WERI-Rb-1 (cell line): ENCODE measurements around the gene APOE.
"Not testable (repeated sequence)": the region's sequence is repeated elsewhere in the genome, so short reads cannot be mapped to it uniquely, and the experiment has no call there.

Experiments
- DNase-seq: peaks from one replicate; pipeline ENCODE4 v3.0.0-alpha.2; 2020
- H3K27ac ChIP-seq: fragments of 250-450 bp; sonication (Bioruptor Pico); 2 replicates; pipeline ENCODE4 v1.5.1; 2020; ENCODE audit warnings: mild to moderate bottlenecking, moderate library complexity
- H3K27me3 ChIP-seq: fragments of 250-450 bp; sonication (Bioruptor Pico); 2 replicates; pipeline ENCODE4 v1.5.1; 2021; ENCODE audit warnings: mild to moderate bottlenecking, low read depth, moderate library complexity; ENCODE audit not compliant: insufficient read depth, severe bottlenecking
- H3K36me3 ChIP-seq: fragments of 250-450 bp; sonication (Bioruptor Pico); 2 replicates; pipeline ENCODE4 v1.5.1; 2020; ENCODE audit warnings: mild to moderate bottlenecking, moderate library complexity
- H3K4me3 ChIP-seq: 2 replicates; pipeline ENCODE4 v1.5.1; 2011; ENCODE audit warnings: low read depth, mild to moderate bottlenecking, control low read depth, low read length
- H3K9me3 ChIP-seq: fragments of 250-450 bp; sonication (Bioruptor Pico); 2 replicates; pipeline ENCODE4 v1.5.1; 2021; ENCODE audit warnings: mild to moderate bottlenecking, moderate library complexity; ENCODE audit not compliant: severe bottlenecking
- CTCF ChIP-seq: IDR thresholded peaks from 2 replicates; pipeline ENCODE4 v1.5.1; 2011; ENCODE audit warnings: low read depth, mild to moderate bottlenecking, control low read depth, inconsistent platforms, low read length

APOE gene

GRCh38 chr19:44912854-44913253 is 7.3 kb downstream of the APOE start:
- H3K27me3 ChIP-seq, result no peaks in the 10 kb centered on the region
- TF ChIP-seq CTCF, result no peak
- H3K27ac ChIP-seq, result no peak overlapping the region

GRCh38 chr19:44913512-44914432 is 8.2 kb downstream of the APOE start:
- H3K27me3 ChIP-seq, H3K36me3 ChIP-seq, H3K9me3 ChIP-seq, DNase-seq: not testable (repeated sequence)
- Histone ChIP-seq H3K27ac (peak overlapping the region; percentile 85), H3K4me3 (peak overlapping the region; percentile 64)

More at GRCh38 chr19:44912854-44913253, 7.3 kb downstream of the APOE start:
- no peak for DNase-seq
- H3K36me3 ChIP-seq, result no peaks in the 10 kb centered on the region
- no peaks in the 10 kb centered on the region for H3K9me3 ChIP-seq
- H3K4me3 ChIP-seq, result no peak overlapping the region

GRCh38 chr19:44914433-44915206 is 9.0 kb downstream of the APOE start, which contains the start of gene APOC1:
APOC1 (plus strand) TSS chr19:44914608; CDS start chr19:44914892, 284 bp downstream.
- not testable (repeated sequence) for H3K27me3 ChIP-seq, H3K9me3 ChIP-seq, H3K36me3 ChIP-seq
- Histone ChIP-seq H3K27ac (peak within 1 kb of the TSS; percentile 85), H3K4me3 (peak within 1 kb of the TSS; percentile 64)
- peak; percentile 91 for DNase-seq

- no peak for TF ChIP-seq CTCF
- H3K27ac ChIP-seq, result no peak overlapping the region
- no peak for DNase-seq
- H3K36me3 ChIP-seq, result no peaks in the 10 kb centered on the region; the same call in 1 of the 2 replicates
- H3K9me3 ChIP-seq, result no peaks in the 10 kb centered on the region
- no peak overlapping the region for H3K4me3 ChIP-seq
- no peaks in the 10 kb centered on the region for H3K27me3 ChIP-seq
Measured at GRCh38 chr19:44924243-44924725, 18.7 kb downstream of the APOE start.

- no peak overlapping the region for H3K27ac ChIP-seq
Measured at GRCh38 chr19:44925114-44925891, 19.7 kb downstream of the APOE start.

GRCh38 chr19:44926245-44927077 is 20.9 kb downstream of the APOE start:
- H3K27ac ChIP-seq, H3K9me3 ChIP-seq, H3K36me3 ChIP-seq, DNase-seq, H3K27me3 ChIP-seq, H3K4me3 ChIP-seq: not testable (repeated sequence)

More at GRCh38 chr19:44925114-44925891, 19.7 kb downstream of the APOE start:
- DNase-seq, result no peak
- no peak for TF ChIP-seq CTCF
- no peaks in the 10 kb centered on the region for H3K9me3 ChIP-seq
- no peak overlapping the region for H3K4me3 ChIP-seq
- H3K27me3 ChIP-seq, result no peaks in the 10 kb centered on the region
- H3K36me3 ChIP-seq, result no peaks in the 10 kb centered on the region
